Measurements from ENCODE around the gene CFAP54. TPM values are rescaled to one million over a fixed set of nuclear protein-coding genes. Genes with fewer than 3 reads are reported as not detected.

Gene CFAP54
- total RNA-seq, 1 experiment from 2014 or later: 0.35 TPM

DNA sequence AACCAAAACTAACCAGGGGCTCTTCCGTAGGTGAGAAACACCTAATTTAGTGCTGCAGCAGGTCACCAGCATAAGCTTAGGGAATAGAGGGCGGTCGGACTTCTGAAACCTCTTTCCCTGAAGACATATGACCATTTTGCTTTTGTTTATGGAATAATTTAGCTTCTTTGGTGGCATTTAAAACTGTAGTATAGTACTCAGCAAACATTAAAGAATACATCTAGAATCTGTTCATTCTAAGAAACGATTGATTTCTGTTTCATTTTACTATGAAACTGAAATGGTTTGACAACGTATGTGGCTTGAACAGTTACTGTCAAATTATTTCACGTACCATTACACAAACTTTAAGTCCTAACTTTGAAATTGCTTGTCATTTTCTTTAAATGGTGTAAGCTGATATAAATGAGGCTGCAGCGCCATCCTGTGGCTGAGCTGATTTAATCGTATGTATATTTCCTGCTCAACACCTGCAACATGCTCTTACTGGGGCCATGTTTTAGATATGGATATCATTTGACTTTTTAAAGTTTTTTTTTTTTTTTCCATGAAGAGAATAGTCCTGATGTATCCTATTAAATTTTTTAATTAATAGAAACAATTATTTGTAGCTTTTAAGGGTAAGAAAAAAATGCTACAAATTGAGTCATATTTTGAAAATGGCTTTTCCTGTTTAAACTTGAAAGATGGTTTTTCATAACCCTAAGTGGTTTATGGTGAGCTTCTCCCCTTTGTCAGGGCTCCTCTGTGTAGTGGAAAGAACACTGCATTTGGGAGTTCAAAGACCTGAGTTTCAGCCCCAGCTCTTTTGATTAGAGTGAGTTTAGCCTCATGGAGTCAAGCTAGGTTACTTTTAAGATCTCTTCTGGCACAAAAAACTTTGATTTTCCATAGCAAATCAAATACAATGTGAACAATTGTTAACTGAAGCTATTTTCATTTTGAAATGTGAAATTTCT lies 27.4 kb downstream of the CFAP54 start:
- DNase-seq: peak; percentile 75
- no TSS peak for BruUV-seq (replicated peaks)
- no peak overlapping the region for H3K4me3 Mint-ChIP-seq (ENCODE audit: low read depth, unreplicated experiment)
- H3K27ac Mint-ChIP-seq (ENCODE audit: unreplicated experiment): no peak overlapping the region
- TF ChIP-seq, protein P1, sequence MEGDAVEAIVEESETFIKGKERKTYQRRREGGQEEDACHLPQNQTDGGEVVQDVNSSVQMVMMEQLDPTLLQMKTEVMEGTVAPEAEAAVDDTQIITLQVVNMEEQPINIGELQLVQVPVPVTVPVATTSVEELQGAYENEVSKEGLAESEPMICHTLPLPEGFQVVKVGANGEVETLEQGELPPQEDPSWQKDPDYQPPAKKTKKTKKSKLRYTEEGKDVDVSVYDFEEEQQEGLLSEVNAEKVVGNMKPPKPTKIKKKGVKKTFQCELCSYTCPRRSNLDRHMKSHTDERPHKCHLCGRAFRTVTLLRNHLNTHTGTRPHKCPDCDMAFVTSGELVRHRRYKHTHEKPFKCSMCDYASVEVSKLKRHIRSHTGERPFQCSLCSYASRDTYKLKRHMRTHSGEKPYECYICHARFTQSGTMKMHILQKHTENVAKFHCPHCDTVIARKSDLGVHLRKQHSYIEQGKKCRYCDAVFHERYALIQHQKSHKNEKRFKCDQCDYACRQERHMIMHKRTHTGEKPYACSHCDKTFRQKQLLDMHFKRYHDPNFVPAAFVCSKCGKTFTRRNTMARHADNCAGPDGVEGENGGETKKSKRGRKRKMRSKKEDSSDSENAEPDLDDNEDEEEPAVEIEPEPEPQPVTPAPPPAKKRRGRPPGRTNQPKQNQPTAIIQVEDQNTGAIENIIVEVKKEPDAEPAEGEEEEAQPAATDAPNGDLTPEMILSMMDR (IDR thresholded peaks at IDR 0.05; ENCODE audit: unreplicated experiment): peak; percentile 41
- H3K36me3 Mint-ChIP-seq (ENCODE audit: insufficient read depth, unreplicated experiment): no peaks in the 10 kb centered on the region
- intact Hi-C loops (cut with micrococcal nuclease; ENCODE audit: unreplicated experiment): loop anchor here (1.0 to 10.0 kb wide), 4 partner anchors 242 to 501 kb away; no protein-coding TSS in a partner anchor
- no peaks in the 10 kb centered on the region for H3K27me3 Mint-ChIP-seq (ENCODE audit: unreplicated experiment)
- no peaks in the 10 kb centered on the region for H3K9me3 Mint-ChIP-seq (ENCODE audit: low read depth, unreplicated experiment)
- CTCF ChIA-PET: interaction anchor here (0.5 to 1.6 kb wide), 14 partner anchors 8 to 942 kb away, joined by 3 to 10 read pairs (median 3); partner anchors contain the start of gene CFAP54
- no peaks in the 10 kb centered on the region for H3K4me1 Mint-ChIP-seq (ENCODE audit: low read depth, unreplicated experiment)

DNA sequence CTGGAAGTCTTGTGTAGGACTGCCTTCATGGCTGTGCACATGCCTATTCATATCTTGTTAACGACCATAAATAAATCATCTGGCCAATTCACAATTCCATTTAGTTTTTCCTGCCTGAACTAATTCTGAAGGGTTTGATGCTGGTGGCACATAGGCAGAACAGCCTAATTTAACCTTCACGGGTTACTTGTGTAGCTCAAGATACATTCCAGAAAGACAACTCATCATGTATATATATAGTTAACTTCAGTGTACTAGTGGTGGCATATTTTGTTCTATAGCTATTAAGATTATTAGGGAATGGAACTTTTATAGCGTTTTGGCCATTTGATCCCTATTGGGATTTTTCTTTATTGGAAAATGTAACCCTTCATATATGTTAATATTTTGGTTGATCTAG lies 31.4 kb downstream of the CFAP54 start:
- CTCF ChIA-PET: no interaction called here
- Mint-ChIP-seq H3K4me1 (ENCODE audit: low read depth, unreplicated experiment) (no peaks in the 10 kb centered on the region), H3K27me3 (ENCODE audit: unreplicated experiment) (no peaks in the 10 kb centered on the region), H3K36me3 (ENCODE audit: insufficient read depth, unreplicated experiment) (no peaks in the 10 kb centered on the region), H3K9me3 (ENCODE audit: low read depth, unreplicated experiment) (no peaks in the 10 kb centered on the region), H3K4me3 (ENCODE audit: low read depth, unreplicated experiment) (no peak overlapping the region), H3K27ac (ENCODE audit: unreplicated experiment) (no peak overlapping the region)
- intact Hi-C loops (cut with micrococcal nuclease; ENCODE audit: unreplicated experiment): no loop called here
- BruUV-seq (replicated peaks): no TSS peak
- TF ChIP-seq, protein P1 (IDR thresholded peaks at IDR 0.05; ENCODE audit: unreplicated experiment): no peak
- DNase-seq: no peak

DNA sequence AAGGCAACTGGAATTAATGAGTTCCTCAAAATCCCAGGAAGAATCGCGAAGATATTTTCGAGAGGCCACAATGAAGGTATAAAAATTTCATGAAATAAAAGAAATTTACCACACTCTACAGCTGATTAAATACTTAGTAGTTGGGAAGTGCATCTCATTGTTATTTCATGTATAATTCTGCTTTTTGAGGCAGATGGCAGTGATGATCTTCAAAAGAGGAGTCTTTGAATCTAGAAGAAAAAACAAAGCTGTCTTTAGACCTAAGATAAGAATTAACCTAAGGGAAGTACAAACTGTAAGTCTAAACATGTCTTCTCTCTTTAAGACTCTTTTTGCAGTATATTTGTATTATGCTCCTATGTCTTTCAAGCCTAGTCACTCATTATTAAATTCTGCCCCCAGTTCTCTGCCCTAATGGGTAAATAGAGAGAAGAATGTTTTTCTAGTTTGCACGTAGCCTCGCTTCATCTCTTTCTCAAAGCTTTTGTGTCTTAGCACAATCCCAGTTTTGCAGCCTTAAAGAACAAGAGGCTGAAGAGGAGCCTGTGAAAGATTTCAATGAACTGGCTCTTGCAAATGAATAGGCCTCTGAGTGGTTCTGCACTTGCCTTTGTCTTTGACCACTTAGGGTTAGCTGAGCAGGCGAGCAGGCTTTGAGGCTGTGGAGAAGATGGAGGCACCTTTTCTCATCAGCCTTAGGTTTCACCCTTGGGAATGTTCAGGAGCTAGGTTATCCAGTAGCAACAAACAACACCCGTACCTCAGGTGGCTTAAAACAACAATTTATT lies 32.7 kb downstream of the CFAP54 start:
- H3K9me3 Mint-ChIP-seq (ENCODE audit: low read depth, unreplicated experiment): no peaks in the 10 kb centered on the region
- no peaks in the 10 kb centered on the region for H3K27me3 Mint-ChIP-seq (ENCODE audit: unreplicated experiment)
- no peaks in the 10 kb centered on the region for H3K4me1 Mint-ChIP-seq (ENCODE audit: low read depth, unreplicated experiment)
- no peaks in the 10 kb centered on the region for H3K36me3 Mint-ChIP-seq (ENCODE audit: insufficient read depth, unreplicated experiment)
- intact Hi-C loops (cut with micrococcal nuclease; ENCODE audit: unreplicated experiment): no loop called here
- no peak overlapping the region for H3K4me3 Mint-ChIP-seq (ENCODE audit: low read depth, unreplicated experiment)
- CTCF ChIA-PET: interaction anchor here (0.5 to 0.6 kb wide), 2 partner anchors 64 to 466 kb away, joined by 3 to 5 read pairs; no protein-coding TSS in a partner anchor
- H3K27ac Mint-ChIP-seq (ENCODE audit: unreplicated experiment): no peak overlapping the region
- BruUV-seq (replicated peaks): no TSS peak
- TF ChIP-seq, protein P1 (IDR thresholded peaks at IDR 0.05; ENCODE audit: unreplicated experiment): no peak
- no peak for DNase-seq

DNA sequence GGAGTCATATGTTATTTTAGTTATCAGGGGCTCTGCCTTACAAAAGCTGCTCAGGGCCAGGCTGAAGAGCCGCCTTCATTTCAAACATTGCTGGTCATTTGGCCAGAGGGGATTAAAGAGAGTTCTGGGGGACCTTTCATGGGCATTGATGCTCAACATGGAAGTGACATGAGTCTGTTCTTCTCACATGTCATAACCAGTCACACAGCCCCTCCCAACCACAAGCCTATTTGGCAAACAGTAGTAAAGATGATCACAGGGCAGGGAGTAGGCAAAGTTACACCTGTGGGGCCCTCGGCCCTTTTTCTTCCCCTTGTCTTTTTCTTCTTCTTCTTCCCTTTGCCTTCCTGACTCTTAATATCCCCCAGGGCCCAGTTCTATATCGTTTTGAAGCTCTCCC lies 33.3 kb downstream of the CFAP54 start:
- intact Hi-C loops (cut with micrococcal nuclease; ENCODE audit: unreplicated experiment): no loop called here
- no peaks in the 10 kb centered on the region for H3K9me3 Mint-ChIP-seq (ENCODE audit: low read depth, unreplicated experiment)
- no peaks in the 10 kb centered on the region for H3K4me1 Mint-ChIP-seq (ENCODE audit: low read depth, unreplicated experiment)
- no peaks in the 10 kb centered on the region for H3K27me3 Mint-ChIP-seq (ENCODE audit: unreplicated experiment)
- DNase-seq: no peak
- BruUV-seq (replicated peaks): no TSS peak
- TF ChIP-seq, protein P1 (IDR thresholded peaks at IDR 0.05; ENCODE audit: unreplicated experiment): no peak
- no peaks in the 10 kb centered on the region for H3K36me3 Mint-ChIP-seq (ENCODE audit: insufficient read depth, unreplicated experiment)
- CTCF ChIA-PET: interaction anchor here (0.5 kb wide), 1 partner anchor 65 kb away, joined by 5 read pairs; no protein-coding TSS in a partner anchor
- no peak overlapping the region for H3K4me3 Mint-ChIP-seq (ENCODE audit: low read depth, unreplicated experiment)
- H3K27ac Mint-ChIP-seq (ENCODE audit: unreplicated experiment): no peak overlapping the region

All from Calu3 (cell line).